Posterior cingulate gyrus (tissue), 11 donors: ENCODE results near the gene ST8SIA2.

ENCODE experiments used
- DNase-seq, 10 donors: peaks; one replicate each; pipeline versions ENCODE4 v3.0.0 to v3.0.0-alpha.2; 2020 to 2021; ENCODE audit warnings: mixed read lengths in 3 of 10
- intact Hi-C: fragments of 100-400 bp; cut with DNase I; formaldehyde crosslinking; loops from one replicate; pipeline ENCODE4 v1.15.1; 2023

ST8SIA2 gene

DNA sequence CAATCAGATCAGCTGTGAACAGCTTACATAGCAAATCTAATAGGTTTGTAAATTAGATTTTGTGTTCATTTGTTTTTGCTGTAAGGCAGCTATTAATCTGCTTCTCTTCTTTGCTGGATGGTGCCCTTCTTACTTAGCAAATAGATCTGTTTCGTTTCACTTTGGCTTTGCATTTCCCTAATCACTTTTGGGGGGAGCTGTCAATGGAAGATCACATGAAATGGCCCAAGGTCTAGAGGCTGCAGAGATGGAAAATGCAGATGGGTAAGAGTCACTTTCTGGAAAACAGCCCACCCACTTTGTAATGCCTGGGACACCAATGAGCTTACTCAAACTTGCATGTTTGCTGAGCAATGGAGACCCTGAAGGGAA lies 36.4 kb downstream of the ST8SIA2 start:
- DNase-seq = no peak
- intact Hi-C loops = no loop called here

DNA sequence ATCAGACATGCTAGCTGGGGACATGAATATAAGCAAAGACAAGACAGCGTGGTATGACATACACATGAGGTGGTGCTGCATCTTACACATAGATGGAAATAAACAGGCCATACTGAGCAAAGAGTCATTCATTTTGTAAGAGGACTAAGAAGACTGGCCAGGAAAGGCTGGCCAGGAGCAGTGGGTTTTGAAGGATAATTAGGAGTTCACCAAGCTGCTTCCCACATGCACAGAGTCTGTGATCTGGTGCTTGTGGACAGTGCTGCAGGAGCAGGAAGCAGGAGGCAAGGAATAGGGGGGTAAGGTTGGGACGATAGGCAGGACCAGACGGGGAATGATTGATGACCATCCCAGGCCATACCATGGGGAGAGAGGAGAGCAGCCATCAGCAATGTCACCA lies 41.5 kb downstream of the ST8SIA2 start:
- intact Hi-C loops = no loop called here
- DNase-seq = no peak

DNA sequence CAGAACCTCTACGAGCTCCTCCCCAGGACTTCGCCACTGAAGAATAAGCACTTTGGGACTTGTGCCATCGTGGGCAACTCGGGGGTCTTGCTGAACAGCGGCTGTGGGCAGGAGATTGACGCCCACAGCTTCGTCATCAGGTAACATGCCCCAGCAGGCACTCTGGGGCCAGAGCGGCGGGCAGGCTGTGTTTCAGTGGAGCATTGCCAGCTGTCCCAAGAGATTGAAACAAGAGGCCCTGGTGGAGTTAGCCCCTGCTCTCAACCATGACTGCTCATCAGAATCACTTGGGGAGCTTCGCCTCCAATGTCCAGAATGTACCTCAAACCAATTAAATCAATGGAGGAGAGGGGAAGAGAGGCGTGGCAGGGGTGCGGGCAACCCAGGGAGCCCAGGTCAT lies 44.8 kb downstream of the ST8SIA2 start:
- intact Hi-C loops = no loop called here
- DNase-seq = no peak

DNA sequence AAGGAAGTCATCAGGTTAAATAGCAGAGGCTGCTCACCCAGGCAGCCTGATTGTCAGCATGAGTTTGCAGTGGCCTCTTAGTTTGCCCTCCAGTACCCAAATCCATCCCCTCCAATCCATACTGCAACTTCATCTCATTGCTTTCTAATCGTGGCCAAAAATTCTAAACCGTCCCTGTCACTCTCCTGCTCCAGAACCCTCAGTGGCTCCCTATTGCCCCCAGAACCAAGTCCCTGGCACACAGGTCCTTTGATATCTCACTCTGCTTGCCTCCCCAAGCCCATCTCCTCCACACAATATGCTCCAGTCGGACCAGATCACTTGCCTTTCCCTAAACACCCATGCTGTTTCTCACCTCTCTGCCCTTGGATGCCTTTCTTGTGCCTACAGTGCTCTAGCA lies 49.7 kb downstream of the ST8SIA2 start:
- DNase-seq = no peak
- intact Hi-C loops = no loop called here

DNA sequence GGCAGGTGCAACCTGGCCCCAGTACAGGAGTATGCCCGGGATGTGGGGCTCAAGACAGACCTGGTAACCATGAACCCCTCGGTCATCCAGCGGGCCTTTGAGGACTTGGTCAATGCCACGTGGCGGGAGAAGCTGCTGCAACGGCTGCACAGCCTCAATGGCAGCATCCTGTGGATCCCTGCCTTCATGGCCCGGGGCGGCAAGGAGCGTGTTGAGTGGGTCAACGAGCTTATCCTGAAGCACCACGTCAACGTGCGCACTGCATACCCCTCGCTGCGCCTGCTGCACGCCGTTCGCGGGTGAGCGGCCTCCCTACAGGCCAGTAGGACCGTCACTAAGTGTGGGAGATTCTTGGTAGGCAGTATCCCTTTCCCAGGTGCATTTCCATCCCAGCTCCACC lies 51.0 kb downstream of the ST8SIA2 start:
- DNase-seq = peak in 1 of 10 donors; percentile 45
- intact Hi-C loops = no loop called here

DNA sequence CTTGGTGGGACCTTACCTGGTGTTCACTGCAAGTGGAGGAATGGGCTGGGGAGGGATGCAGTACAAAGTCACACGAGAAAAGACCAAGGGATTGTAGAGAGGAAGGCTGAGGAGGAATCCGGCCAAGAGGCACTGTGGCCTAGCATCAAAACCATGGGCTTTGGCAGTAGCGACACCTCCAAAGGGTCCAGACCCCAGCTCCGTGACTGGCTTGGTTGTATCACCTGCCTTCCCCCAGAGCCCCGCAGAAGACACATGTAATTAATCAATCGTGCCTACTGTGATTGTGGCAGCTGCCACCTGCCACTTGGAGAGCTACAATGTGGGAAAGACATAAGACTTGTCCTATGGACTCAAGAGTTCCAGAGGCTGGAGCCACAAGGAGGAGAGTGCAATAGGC lies 54.7 kb downstream of the ST8SIA2 start:
- intact Hi-C loops = no loop called here
- DNase-seq = peak in 1 of 10 donors; percentile 53

DNA sequence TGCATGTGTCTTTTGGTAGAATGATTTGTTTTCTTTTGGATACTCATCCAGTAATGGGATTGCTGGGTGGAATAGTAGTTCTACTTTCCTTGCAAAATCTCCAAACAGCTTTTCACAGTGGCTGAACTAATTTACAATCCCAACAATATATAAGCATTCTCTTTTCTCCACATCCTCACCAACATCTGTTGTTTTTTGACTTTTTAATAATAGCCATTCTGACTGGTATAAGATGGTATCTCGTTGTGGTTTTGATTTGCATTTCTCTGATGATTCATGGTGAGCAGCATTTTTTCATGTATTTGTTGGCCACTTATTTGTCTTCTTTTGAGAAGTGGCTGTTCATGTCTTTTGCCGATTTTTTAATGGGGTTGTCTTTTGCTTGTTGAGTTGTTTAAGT lies 55.8 kb downstream of the ST8SIA2 start:
- no peak for DNase-seq
- intact Hi-C loops = no loop called here

DNA sequence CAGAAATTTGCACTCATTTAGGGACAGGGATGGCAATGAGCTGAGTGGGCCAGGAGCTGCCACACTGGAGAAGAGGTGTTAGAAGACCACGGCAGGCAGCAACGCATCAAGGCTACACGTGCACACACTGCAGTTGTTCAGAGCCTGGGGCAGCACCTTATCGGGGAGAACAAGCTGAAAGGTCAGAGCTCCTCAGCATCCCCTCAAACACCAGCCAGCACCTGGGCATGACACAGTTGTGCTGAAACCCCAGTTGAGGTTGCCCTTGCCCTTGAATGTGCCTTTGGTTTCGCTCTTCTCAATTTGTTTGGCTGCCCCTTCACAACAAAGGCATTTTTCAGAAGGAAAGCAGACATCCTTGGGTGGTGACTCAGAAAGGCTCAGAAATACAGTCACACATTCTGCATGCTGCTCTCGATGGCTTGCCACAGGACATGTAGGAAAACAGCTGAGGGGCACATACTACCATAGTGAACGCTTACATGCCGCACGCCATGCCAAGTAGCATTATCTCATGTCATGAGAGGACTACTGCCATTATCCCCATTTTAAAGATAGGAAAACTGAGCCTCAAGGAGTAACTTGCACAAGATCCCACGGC lies 57.6 kb downstream of the ST8SIA2 start:
- intact Hi-C loops = no loop called here
- peak in 1 of 10 donors; percentile 34 for DNase-seq

DNA sequence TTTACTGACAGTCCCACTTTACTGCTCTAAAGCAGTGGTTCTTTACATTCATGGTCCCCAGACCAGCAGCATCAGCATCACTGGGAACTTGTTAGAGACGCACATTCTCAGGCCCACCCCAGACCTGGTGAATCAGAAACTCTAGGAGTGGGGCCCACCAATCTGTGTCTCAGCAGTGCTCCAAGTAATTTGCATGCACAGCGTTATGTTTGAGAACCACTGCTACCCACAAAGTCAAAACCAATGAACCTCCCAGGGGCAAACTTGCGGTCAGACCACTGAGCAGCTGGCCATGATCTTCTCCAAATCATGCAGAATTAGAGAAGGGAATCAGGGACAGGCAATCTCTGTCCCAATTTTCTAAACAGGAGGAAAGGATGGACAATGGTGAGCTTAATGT lies 58.5 kb downstream of the ST8SIA2 start:
- intact Hi-C loops = no loop called here
- no peak for DNase-seq

DNA sequence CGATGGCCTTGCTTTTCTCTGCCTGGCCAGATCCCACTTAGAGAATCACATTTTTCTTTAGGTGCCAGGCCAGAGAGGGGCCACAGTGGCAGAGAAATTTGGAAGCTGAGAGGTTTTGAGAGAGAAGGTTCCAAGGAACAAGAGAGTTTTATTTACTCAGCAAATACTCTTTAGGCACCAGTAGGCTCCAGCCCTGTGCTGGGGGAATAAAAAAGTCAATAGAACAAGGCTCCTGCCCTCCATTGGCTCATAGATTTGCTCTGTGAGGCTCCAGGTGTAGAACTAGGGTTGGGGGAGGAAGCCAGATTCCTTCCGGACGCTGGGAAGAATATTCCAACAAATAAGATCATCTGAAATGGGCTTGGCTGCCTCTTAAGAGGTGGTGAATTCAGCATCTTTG lies 59.9 kb downstream of the ST8SIA2 start:
- intact Hi-C loops = no loop called here
- DNase-seq = no peak

DNA sequence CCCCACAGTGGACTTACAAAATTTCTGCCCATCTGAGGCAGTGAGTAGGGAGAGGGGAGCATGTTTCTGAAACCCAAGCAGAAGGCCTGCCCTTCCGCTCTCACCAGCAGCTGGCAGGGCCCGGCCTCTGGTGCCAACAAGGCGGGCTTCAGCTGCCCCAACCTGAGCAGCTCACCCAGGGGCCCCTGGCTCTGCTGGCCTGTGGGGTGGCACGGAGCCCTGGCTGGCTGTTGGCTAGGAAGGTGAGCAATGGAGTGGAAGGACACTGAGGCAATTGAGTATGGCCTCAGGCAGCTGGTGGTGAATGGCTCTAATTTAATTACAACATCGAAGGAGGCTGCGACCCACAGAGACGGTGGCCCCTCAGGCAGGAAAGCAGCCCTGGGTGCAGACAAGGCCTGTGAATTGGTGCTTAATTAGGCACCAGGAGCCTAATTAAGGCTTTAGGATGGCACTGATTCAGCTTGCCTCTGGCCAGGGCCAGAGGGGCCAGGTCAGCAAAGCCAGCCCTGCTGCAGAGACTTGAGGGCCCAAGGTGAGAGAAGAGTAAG lies 60.9 kb downstream of the ST8SIA2 start:
- intact Hi-C loops = no loop called here
- DNase-seq = no peak

DNA sequence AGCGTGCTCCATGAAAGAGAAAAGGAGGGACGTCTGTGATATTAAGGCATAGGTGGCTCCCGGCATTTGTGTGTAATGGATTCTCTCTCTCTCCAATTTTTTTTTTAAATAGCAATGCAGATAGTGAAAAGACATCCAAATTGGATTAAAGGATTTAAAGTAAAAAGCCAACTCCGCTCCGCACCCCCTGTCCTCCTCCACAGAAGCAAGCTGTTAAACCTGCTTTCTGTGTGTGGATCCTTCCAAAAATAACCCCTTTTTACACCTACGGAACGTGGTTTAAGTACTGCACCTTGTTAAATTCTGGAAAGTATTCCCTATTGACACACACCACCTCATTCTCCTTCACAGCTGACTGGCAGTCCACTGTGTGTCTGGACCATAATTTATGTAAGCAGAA lies 61.6 kb downstream of the ST8SIA2 start:
- intact Hi-C loops = no loop called here
- DNase-seq = no peak

DNA sequence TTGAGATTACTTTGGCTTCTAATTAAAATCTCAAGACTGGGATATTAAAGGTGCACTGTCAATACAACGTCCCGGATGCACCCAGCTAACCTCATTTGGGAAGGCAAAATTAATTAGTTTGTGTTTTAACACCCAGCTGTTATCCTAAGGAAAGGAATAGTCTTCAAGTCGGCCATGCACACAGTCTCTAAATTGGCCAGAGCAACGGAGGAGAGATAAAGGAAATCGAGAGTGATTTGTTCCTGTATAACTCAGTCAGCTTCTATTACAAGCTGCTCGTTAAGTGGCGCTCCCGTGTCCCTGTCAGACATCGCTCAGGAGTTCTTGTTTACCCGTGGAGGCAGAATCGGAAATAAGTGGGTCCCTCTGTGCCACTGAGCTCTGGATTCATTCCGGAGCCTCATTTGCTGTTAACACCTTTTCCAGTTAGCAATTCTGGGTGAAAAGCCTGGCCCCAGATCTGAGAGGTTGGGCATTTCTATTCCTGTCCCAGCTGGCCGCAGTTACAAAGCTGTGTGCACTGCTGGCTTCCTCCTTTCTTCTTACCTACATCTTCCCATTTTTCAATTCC lies 63.9 kb downstream of the ST8SIA2 start:
- no peak for DNase-seq
- intact Hi-C loops = no loop called here

DNA sequence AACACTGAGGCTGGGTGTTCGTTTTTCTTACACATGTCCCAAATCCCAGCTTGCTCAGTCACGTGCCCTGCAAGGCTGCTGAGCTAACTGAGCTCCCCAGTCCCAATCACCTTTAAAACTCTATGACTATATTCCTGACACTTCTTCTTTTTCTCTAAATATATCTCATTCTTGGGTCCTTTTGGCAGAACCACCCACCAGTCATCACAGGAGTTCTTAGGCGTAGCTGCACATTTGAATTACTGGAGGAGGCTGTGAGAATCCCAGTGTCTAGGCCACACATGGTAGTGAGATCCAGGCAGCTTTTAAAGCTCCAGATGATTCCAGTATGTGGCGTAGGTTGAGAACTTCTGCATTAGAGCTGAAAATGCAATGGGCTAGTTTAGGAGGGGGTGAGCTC lies 66.3 kb downstream of the ST8SIA2 start:
- intact Hi-C loops = no loop called here
- peak in 1 of 10 donors; percentile 30 for DNase-seq

DNA sequence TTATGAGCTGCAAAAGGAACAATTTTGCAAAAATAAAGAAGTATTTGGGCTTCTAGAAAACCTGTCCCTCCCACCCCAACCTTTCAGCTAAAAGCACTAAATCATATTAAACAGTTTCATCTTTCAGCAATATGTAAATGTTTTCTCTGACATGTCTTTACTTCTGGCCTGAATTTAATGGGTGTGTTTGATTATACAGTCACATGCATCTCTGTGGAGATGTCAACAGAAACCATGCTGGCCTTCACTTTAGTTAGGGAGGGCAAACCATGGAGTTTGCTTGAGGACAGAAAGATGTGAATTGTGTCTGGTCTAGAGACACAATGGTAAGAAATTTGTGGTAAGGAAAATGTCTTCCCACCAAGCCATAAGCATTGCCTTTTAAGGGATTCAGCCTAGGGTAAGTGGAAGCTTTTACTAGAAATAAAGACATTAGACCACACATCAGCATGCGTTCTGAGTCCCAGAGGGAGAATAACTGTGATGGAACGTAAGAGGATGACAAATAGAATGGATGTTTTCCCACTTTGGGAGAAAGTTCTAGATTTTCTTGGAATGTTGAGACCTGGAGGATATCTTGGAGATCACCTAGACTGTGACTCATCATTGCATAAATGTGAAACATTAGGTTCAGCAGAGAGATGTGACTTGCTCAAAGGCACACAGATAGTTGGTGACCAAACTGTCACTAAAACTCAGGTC lies 68.9 kb downstream of the ST8SIA2 start:
- DNase-seq = no peak
- intact Hi-C loops = no loop called here

DNA sequence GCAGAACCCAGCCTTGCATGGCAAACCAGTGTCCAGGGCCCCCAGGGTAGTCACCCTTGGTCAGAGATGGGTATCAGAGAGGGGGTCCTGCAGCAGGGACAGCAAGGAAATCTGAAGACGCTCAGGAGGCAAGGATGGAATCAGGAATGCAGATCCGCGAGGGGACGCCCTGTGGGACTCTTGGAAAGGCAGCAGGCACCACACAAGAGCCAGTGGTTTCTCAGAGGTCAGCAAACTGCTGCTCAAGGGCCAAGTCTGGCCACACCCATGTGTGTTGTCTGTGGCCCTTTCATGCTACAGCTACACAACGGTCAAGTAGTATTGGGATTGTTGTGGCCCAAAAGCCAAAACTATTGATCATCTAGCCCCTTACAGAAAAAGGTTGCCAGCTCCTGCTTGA lies 69.7 kb downstream of the ST8SIA2 start:
- intact Hi-C loops = no loop called here
- DNase-seq = no peak

DNA sequence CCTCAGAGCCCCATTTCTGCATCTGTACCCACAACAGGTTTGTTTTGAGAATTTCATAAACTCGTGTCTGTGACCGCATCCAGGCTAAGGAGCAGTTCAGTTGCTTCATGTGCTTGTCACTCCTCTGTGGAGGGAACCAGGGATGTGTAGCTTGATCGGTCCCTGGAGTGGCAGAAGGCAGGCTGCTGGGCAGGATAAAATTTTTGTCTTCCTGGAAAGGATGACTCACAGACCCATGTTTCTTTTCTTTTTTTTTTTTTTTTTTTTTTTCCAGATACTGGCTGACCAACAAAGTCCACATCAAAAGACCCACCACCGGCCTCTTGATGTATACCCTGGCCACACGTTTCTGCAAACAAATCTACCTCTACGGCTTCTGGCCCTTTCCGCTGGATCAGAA lies 70.1 kb downstream of the ST8SIA2 start:
- intact Hi-C loops = no loop called here
- DNase-seq = no peak

DNA sequence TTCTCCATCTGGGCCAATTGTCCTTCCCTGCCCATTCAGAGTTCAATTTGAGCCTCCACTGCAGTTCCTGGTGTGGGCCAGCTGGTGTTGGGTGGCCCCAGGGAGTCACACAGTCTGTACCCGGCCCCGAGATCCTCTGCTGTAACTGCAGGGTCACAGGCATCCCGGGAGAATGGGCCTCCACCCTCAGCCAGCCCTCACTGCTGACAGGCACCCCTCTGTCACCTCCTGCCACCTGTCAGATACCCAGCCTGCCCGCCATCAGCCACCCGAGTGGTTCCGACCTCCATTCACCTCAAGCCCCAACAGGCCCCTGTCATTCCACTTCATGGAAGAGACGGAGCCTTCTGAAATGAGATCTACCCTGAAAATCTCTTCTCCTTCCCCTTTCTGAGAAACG lies 73.2 kb downstream of the ST8SIA2 start:
- intact Hi-C loops = no loop called here
- no peak for DNase-seq

DNA sequence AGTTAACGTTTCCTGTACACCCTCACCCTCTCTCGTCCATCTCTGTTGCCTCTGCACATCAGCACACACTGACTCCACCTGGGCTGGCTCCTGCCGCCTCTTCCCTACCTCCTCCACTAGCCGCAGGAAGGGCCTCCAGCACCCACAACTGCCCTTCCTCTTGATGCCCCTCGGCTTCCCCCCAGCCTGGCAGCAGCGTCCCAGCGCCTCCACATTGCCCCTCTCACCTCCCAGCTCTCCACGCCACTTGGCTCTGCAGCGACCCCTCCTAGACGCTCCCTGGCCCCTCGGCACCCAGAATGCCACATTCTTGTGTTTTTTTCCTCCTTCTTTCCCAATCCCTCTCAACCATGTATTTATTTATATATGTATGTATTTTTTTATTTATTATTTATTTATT lies 73.6 kb downstream of the ST8SIA2 start:
- DNase-seq = no peak
- intact Hi-C loops = no loop called here

DNA sequence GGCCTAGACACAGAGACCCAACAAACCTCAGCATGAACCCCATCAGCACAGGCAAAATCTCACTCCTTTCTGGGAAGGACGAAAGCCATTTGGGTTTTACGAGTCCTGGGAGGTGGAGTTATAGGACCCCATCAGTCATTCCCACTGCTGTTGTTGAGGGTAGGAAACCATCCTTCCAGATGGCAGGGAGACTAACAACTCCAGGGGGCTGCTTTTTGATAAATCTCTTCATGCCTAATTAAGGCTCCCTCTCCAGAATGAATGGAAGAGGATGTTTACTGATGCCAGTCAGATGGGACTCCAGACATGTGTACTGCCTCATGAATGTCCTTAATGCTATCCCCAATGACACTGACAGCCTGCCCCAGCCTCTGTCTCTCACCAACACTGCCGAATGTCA lies 75.3 kb downstream of the ST8SIA2 start:
- DNase-seq = no peak
- intact Hi-C loops = no loop called here

DNA sequence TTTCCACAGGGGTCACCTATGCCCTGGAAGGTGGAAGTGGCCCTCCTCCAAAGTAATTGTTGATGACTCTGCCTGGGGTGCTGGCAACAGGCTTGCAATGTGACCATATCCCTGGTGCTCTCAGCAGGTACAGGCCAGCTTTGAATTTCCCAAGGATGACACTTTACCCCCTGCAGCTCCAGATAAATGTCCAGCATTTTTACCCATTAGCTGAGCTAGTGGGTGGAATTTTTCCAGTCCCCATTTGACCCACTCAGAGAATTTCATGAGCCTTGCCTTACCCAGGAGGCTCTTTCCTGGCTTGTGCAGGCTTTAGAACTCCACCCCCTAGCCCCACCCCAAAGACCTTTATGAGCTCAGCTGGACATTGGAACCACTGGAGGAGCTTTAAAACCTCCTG lies 77.6 kb downstream of the ST8SIA2 start:
- DNase-seq = no peak
- intact Hi-C loops = no loop called here

DNA sequence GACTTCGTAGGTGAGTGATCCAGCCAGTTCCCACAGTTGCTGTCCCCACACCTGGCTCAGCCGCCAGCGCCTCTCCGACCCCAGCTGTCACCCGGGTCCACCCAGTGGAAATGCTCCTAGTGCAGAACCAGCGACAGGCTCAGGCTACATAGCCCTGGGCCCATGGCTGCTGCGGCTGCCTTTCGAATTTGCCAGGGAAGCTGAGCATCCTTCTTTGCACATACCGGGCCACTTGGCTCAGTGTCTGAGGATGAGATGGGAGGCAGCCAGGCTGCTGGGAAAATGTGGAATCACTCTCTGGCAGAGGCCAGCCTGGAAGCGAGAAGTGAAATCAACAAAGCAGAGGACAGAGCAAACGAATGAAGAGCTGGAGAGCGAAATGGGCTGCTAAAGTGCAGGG lies 80.1 kb downstream of the ST8SIA2 start:
- intact Hi-C loops = no loop called here
- peak in 8 of 10 donors; percentile 29 to 91 (median 46) for DNase-seq
